Erythroblast (primary cell): Measurements from ENCODE around the gene ZFPM1.
"Not testable (repeated sequence)": the region's sequence is repeated elsewhere in the genome, so short reads cannot be mapped to it uniquely, and the experiment has no call there.

Source experiments
- DNase-seq, 2 experiments: peaks; one replicate each; lab custom pipeline; 2025; lab: John Stamatoyannopoulos, UW
- GATA1 ChIP-seq: IDR thresholded peaks from 2 replicates; pipeline ENCODE4 v1.6.1; 2011; ENCODE audit warnings: low read depth, mild to moderate bottlenecking, control low read depth, low read length, moderate library complexity
- POLR2A ChIP-seq: IDR thresholded peaks from 2 replicates; pipeline ENCODE4 v1.6.1; 2011; ENCODE audit warnings: mild to moderate bottlenecking, low read length

ZFPM1 gene

DNA sequence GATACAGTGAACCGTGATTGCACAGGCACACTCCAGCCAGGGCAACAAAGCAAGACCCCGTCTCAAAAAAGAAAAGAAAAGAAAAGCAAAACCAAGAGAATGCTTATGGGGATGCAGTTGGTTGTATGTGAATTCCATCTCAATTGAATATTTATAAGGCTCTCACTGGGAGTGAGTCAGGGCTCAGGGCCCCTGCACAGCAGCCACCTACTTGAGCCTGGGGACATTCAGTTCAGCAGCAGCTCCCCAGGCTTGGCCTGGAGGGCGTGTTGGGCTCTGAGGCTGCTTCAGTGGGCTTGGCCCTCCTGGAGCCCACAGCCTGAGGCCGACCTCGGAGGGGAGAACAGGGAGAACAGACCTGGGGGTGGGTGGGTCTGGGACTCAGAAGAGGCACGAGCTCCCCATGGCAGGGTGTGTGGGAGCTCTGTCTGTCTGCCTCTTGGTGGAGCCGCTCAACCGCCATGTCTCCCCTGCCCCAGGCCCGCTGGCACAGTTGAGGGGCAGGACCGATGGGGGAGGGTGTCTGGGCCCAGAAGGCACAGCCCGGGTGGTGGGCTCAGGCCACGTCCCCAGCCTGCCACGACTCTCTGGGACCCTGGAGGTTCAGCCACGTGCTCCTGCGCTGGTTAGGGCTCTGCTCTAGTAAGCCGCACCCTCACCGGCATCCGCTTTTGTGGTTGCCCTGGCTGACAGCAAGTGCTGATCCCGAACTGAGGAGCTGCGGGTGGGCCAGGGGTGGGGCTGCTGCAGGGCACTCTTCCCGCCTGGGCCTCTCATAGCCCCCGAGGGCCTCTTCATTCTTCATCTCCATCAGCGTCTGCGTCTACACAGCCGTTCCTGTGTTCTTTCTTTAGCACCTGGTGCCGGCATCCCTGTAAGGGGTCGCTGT, 24.8 kb downstream of the ZFPM1 start:
- DNase-seq: peak; percentile 28 to 32
- TF ChIP-seq GATA1: no peak
- no peak for TF ChIP-seq POLR2A

DNA sequence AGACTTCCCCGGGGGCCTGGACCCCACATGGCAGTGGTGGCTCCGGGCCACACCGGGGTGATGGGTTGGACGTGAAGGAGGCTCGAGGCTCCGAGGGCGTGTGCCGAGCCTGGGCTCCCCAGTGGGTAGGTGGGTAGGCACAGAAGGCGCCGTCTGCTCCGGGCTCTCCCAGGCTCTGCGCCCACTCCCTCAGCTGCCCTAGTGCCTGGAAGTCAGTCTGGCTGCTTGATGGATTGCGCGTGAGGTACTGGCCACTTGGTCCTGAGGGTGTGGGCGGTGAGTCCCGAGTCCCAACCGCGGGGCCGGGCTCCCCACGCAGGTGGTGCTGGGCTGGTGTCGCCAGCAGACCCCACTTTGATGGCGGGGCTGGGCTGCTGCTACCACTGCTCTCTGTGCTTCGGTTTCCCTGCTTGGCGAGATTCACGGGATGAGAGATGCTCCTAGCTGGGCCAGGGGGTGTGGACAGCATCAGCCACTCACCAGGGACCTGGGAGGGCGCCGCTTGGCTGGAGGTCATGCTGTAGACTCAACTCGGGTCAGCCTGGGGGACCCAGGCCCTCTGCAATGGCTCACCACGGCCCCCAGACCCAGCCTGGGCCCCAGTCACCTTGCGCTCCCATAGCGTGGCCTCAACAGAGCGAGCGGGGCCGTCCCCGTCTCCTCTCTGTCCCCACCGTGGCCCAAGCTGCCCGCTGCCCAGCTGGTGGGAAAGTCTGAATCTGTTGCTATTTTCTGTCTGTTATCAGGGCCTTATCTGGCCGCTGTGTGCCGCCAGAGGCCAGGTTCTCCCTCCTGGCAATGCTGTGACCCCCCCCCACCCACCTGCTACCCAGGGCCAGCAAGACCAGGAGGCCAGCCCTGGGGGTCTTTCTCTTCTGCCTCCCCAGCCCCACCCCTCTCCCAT, 26.1 kb downstream of the ZFPM1 start:
- TF ChIP-seq GATA1: no peak
- TF ChIP-seq POLR2A: no peak
- DNase-seq: no peak

DNA sequence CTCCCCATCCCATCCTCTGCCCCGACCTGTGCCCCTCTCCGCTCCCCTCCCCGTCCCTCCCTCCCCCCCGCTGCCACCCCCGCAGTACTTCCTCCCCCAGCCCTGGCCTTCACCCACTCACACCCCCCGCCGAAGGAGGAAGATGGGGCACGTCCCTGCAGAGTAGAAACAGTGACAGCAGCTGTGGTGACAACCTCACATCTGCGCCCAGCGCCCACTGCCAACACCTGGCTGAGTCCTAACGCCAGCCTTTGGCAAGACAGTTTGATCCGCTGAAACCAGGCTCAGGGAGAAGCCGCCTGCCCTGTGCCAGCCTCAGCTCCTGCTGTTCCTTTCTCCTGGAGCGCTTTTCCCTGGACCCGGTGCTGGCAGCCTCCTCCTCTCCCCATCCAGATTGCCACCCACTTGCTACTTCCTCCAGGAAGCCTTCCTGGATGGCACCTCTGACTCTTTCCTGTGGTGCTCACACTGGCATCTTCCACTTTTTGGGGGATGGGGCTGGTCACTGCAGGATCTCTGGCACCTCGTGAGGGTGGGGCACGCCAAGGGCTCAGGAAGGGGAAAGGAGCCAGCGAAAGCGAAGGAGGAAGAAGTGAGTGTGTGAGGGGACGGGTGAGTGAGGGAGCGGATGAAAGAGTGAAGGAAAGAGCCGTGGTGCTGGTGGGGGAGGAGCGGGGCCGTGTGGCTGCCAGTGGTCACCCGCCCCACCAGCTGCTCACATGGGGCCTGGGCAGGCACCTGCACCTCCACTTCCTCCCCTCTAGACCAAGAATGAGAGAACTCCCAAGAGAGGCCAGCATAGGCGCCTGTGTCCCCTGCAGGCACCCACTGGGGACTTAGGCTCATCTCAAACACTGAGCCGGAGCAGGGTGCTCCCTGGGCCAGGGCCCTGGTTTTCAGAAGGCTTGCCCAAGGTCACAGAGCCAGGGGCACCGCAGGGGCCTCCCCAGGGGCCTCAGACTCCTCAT, 27.0 kb downstream of the ZFPM1 start:
- no peak for DNase-seq
- TF ChIP-seq GATA1: no peak
- TF ChIP-seq POLR2A: no peak

DNA sequence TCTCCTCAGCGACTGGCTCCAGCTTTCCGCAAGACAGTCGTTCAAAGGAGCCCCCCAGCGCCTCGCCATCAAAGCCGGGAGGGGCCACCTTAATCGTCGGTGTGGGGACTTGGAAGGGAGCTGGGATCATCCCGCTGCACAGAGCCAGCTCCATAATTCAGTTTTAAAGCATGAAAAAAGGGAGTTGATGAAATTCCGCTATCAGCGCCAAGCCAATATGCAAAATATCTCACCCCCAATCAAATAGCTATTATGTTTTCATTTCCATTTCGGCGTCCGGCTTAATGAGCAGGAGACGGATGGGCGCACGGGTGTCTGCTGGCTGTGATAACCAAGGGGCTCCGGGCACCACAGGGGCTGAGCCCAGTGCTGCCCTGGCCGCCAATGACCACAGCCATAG, 27.7 kb downstream of the ZFPM1 start:
- TF ChIP-seq GATA1 (no peak), POLR2A (no peak)
- DNase-seq: no peak

DNA sequence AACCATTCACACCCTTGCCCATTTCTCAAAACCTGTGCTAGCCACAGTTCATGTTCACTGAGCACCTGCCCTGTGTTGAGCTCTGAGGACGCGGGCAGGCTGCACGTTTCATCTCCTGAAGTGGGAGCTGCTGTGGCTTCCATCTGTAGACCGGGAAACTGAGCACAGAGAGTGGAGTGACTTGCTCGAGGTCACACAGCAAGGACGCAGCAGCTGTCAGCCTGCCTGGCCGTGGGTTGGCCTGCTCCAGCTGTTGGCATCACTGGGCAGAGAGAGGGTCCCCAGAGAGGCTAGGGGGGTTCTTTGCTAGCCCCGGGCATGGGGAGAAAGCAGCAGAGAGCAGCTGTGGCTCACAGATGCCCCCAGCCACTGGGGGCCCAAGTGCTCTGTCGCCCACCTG, 28.8 kb downstream of the ZFPM1 start:
- no peak for DNase-seq
- TF ChIP-seq POLR2A (no peak), GATA1 (no peak)

DNA sequence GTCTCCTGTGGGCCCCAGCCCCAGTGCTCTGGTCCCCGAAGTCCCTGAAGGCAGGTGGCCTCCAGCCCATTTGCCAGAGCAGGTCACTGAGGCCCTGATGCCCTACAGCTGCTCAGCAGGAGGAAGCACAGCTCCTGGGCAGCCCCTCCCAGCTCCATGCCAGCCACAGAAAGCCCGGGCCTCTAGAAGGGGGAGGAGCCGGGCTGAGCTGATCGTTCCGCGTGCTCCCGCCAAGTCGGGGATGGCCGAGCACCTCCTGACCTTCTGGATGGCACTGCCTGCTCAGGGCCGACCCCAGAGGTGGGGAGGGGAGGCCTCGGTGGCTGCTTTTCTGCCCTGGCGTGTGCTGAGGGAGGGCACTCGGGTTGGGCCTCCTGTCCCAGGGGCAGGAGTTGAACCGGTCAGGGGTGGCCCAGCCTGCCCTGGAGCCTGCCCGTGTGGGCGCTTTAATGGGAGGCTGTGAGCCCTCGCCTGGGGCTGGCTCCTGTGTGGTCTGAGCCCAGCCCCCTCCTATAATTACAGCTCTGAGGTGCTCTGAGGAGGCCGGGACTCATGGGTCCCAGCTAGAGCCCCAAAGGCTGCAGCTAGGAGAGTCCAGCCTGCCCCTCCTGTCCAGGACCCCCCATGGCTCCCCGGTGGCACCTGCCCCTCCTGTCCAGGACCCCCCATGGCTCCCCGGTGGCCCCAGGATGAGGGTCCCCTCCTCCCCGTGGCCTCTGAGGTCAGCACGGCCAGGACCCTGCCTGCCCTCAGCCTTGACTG, 29.7 kb downstream of the ZFPM1 start:
- TF ChIP-seq GATA1 (no peak), POLR2A (no peak)
- DNase-seq: no peak

DNA sequence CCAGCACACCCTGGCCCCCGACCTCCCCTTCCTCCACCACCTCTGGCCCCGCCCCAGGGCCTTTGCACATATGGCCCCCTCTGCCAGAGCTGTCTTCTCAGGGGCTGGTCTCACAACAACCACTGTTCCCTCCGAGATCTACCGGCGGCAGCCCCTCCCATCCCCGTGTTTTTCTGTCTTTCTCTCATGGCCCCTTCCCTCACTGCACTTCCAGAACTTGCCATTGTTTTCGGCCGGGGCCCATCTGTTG, 30.2 kb downstream of the ZFPM1 start:
- no peak for DNase-seq
- TF ChIP-seq GATA1: no peak
- TF ChIP-seq POLR2A: no peak

DNA sequence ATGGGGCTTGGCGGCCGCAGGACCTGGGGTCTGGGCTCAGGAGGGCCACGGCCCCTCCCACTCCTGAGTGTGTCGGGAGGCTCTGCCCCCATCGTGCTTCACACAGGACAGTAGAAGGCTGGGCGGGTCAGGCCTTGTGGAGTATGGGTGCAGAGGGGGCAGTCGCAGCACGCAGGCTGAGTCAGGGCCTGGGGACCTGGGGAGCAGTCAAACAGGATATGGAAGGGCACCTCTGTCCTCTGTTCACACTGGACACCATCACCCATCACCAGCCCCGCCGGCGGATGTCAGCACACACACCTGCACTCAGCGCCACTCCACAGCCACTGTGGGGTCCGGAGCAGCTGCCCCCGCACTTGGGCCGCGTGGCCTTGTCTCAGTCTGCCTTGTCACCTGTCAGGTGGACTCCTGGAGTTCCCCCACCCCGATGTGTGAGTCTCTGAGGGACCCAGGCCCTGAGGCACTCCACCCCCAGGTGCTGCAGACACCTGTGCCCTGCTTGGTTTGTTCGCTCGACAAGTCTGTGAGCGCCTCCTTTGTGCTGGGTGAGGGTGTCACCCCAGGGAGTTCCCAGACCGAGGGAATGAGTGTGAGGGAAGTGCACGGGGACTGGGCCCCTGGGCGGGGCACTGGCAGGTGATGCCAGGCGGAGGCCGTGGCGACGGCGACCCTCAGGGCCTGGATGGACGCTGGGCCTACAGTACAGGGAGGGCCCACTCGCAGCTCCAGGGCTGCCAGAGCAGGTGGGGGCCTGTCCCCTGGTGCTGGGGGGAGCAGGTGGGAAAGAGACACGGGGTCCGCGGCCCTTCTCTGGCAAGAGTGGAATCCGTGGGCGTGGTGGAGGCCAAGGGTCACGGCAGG, 31.7 kb downstream of the ZFPM1 start:
- DNase-seq: no peak
- no peak for TF ChIP-seq GATA1
- no peak for TF ChIP-seq POLR2A

DNA sequence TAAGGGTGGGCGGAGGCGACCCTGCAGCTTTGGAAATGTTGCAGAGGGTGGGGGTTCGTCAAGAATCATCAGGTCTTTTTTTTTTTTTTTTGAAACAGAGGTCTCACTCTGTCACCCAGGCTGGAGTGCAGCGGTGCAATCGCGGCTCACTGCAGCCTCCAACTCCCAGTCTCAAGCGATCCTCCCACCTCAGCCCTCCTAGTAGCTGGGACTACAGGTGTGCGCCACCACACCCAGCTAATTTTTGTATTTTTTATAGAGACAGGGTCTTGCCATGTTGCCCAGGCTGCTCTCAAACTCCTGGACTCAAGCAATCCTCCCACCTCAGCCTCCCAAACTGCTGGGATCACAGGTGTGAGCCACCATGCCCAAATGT, 32.3 kb downstream of the ZFPM1 start:
- DNase-seq: not testable (repeated sequence)

DNA sequence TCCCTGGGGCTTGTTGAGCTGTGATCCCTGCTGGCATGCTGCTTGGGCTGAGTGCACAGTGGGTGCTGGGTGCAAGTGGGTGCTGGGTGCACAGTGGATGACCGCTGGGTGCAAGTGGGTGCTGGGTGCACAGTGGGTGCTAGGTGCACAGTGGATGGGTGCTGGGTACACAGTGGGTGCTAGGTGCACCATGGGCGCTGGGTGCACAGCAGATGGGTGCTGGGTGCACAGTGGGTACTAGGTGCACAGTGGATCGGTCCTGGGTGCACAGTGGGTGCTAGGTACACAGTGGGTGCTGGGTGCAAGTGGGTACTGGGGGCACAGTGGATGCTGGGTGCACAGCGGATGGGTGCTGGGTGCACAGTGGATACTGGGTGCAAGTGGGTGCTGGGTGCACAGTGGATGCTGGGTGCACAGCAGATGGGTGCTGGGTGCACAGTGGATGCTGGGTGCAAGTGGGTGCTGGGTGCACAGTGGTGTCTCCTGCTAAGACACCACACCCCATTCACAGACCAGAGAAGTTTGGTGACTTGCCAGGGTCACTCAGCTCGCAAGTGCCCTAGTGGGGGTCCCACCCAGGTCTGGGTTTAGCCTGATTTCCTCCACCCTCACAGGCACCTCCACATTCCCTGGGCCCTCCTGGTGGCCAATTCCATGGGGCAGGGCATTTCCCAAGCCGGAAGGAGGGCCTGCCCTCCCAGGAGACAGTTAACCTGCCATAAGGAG, 33.5 kb downstream of the ZFPM1 start:
- TF ChIP-seq POLR2A (no peak), GATA1 (no peak)
- peak in 1 of 2 experiments; percentile 35 for DNase-seq

DNA sequence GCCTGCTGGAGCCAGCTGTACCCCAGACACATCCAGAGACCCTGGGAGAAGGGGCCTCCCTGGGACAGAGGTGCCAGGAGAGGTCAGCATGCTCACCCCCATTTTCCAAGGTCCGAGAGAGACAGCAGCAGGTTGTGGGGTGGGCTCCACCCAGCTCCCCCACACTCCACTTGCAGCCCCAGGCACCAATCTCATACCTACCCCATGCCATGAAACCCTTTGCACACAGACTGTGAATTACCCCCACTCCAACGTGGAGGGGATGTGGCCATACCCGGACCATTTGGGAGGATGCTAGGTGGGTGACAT, 34.0 kb downstream of the ZFPM1 start:
- TF ChIP-seq POLR2A (no peak), GATA1 (no peak)
- no peak for DNase-seq
